Naive B cell (primary cell): ENCODE results near the gene ARHGAP29. TPM values are rescaled to one million over a fixed set of nuclear protein-coding genes. Genes with fewer than 3 reads are reported as not detected.
"Not testable (repeated sequence)": the region's sequence is repeated elsewhere in the genome, so short reads cannot be mapped to it uniquely, and the experiment has no call there.

ENCODE experiments used
- ATAC-seq, 2 donors: fragments of 150-1000 bp; cut with Tn5 transposase; 2 replicates each; pipeline ENCODE4 v1.10.0; 2021; ENCODE audit warnings: low read depth in 2 of 2, mild to moderate bottlenecking in 2 of 2, moderate library complexity in 2 of 2
- DNase-seq: peaks from one replicate; pipeline ENCODE4 v3.0.0; 2022
- H3K27ac Mint-ChIP-seq, 6 donors: one replicate each; pipeline ENCODE4 v1.8.0; 2020 to 2022; ENCODE audit warnings: mild to moderate bottlenecking in 6 of 6, mixed read lengths in 6 of 6, moderate library complexity in 5 of 6, inconsistent platforms in 2 of 6
- H3K27me3 Mint-ChIP-seq, 3 donors: one replicate each; pipeline ENCODE4 v1.8.0; 2021 to 2022; ENCODE audit warnings: mixed read lengths in 3 of 3, mild to moderate bottlenecking in 1 of 3
- H3K36me3 Mint-ChIP-seq, 2 donors: one replicate each; pipeline ENCODE4 v1.8.0; 2020 to 2022; ENCODE audit warnings: mixed read lengths in 2 of 2, inconsistent platforms in 1 of 2, mild to moderate bottlenecking in 1 of 2
- H3K4me1 Mint-ChIP-seq, 3 donors: one replicate each; pipeline ENCODE4 v1.8.0; 2020 to 2022; ENCODE audit warnings: mixed read lengths in 3 of 3, inconsistent platforms in 1 of 3, mild to moderate bottlenecking in 1 of 3, moderate library complexity in 1 of 3
- H3K4me3 Mint-ChIP-seq, 8 donors: one replicate each; pipeline ENCODE4 v1.8.0; 2020 to 2022; ENCODE audit warnings: mild to moderate bottlenecking in 8 of 8, mixed read lengths in 8 of 8, moderate library complexity in 8 of 8, inconsistent platforms in 2 of 8
- H3K9me3 Mint-ChIP-seq, 7 donors: one replicate each; pipeline ENCODE4 v1.8.0; 2020 to 2022; ENCODE audit warnings: mixed read lengths in 7 of 7, mild to moderate bottlenecking in 5 of 7, inconsistent platforms in 2 of 7, moderate library complexity in 1 of 7
- polyA plus RNA-seq, 6 donors: library from polyadenylated mRNA; unstranded; fragments of 300-500 nt; fragmentation: Illumina TruSeq; gene quantifications; one replicate each; pipeline ENCODE4 v1.2.3, GENCODE V29; 2021; ENCODE audit warnings: low read depth in 6 of 6

Gene ARHGAP29
- polyA plus RNA-seq, 6 donors from 2014 or later = not detected

- H3K36me3 Mint-ChIP-seq = no peaks in the 10 kb centered on the region
- no peak for ATAC-seq
These were observed 71.5 kb downstream of the ARHGAP29 start for GRCh38 chr1:94165843-94166242.

GRCh38 chr1:94164885-94165284 is 72.5 kb downstream of the ARHGAP29 start:
- ATAC-seq, DNase-seq, H3K4me3 Mint-ChIP-seq, H3K27ac Mint-ChIP-seq, H3K9me3 Mint-ChIP-seq, H3K36me3 Mint-ChIP-seq, H3K4me1 Mint-ChIP-seq: not testable (repeated sequence)
- H3K27me3 Mint-ChIP-seq = peaks cover 0 to 13% (median 11%) of the 10 kb centered on the region in 3 donors

More at GRCh38 chr1:94165843-94166242, 71.5 kb downstream of the ARHGAP29 start:
- Mint-ChIP-seq H3K9me3 (peaks cover 0 to 4% (median 0%) of the 10 kb centered on the region in 7 donors), H3K4me3 (no peak overlapping the region), H3K27ac (no peak overlapping the region), H3K4me1 (no peaks in the 10 kb centered on the region), H3K27me3 (peaks cover 0 to 13% (median 11%) of the 10 kb centered on the region in 3 donors)
- DNase-seq = no peak

DNA sequence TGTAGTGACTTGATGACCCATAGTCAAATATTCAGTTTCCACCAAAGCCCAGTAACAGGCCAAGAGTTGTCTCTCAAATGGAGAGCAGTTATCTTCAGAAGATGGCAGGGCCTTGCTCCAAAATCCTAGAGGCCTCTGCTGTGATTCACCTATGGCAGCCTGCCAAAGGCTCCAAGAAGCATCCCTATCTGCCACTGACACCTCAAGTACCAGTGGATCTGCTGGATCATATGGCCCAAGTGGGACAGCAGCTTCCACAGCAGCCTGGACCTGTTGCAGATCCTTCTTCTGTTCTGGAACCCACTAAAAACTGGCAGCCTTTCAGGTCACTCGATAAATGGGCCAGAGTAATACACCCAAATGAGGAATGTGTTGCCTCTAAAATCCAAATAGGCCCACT is 73.3 kb downstream of the ARHGAP29 start:
- not testable (repeated sequence) for ATAC-seq, H3K36me3 Mint-ChIP-seq, H3K4me3 Mint-ChIP-seq, DNase-seq, H3K9me3 Mint-ChIP-seq, H3K4me1 Mint-ChIP-seq, H3K27ac Mint-ChIP-seq
- H3K27me3 Mint-ChIP-seq = peaks cover 0 to 13% (median 11%) of the 10 kb centered on the region in 3 donors

GRCh38 chr1:94163249-94163648 is 74.1 kb downstream of the ARHGAP29 start:
- Mint-ChIP-seq H3K27ac (peak overlapping the region in 1 of 6 donors; percentile 42), H3K27me3 (peaks cover 0 to 13% (median 11%) of the 10 kb centered on the region in 3 donors)
- not testable (repeated sequence) for H3K4me1 Mint-ChIP-seq, ATAC-seq, H3K9me3 Mint-ChIP-seq, H3K4me3 Mint-ChIP-seq, H3K36me3 Mint-ChIP-seq, DNase-seq

- H3K36me3 Mint-ChIP-seq = no peaks in the 10 kb centered on the region
- H3K4me1 Mint-ChIP-seq = no peaks in the 10 kb centered on the region
- peaks cover 0 to 5% (median 4%) of the 10 kb centered on the region in 3 donors for H3K27me3 Mint-ChIP-seq
- H3K27ac Mint-ChIP-seq = no peak overlapping the region
- DNase-seq (no peak), ATAC-seq (no peak)
- H3K9me3 Mint-ChIP-seq = peaks cover 0 to 5% (median 0%) of the 10 kb centered on the region in 7 donors
- no peak overlapping the region for H3K4me3 Mint-ChIP-seq
These were observed 76.6 kb downstream of the ARHGAP29 start for GRCh38 chr1:94160811-94161210.

- peaks cover 0 to 5% (median 0%) of the 10 kb centered on the region in 3 donors for H3K27me3 Mint-ChIP-seq
- ATAC-seq = no peak
- no peak overlapping the region for H3K27ac Mint-ChIP-seq
- H3K4me1 Mint-ChIP-seq = peaks cover 0 to 4% (median 0%) of the 10 kb centered on the region in 3 donors
- H3K36me3 Mint-ChIP-seq = no peaks in the 10 kb centered on the region
- H3K9me3 Mint-ChIP-seq = peaks cover 0 to 4% (median 2%) of the 10 kb centered on the region in 7 donors
- H3K4me3 Mint-ChIP-seq = no peak overlapping the region
- DNase-seq = no peak
These were observed 81.2 kb downstream of the ARHGAP29 start for GRCh38 chr1:94156096-94156625.

DNA sequence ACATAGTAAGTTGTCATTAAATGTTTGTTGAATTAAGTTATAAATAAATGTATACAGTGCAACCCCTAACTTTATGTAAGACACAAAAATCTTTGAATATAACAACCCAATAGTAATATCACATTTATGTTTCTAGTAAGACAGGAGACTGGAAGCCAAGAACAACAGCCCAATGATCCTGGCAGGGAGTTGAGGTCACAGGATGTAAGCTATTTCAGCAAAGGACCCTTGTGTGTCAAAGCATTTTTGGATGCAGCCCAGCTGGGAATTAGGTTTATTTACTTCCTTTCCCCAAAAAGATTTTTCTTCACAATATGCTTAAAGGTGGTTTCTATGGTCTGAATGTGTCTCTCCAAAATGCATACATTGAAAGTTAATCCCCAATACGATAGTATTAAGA is 82.4 kb downstream of the ARHGAP29 start:
- Mint-ChIP-seq H3K27ac (no peak overlapping the region), H3K27me3 (peaks cover 0 to 5% (median 0%) of the 10 kb centered on the region in 3 donors), H3K4me1 (peaks cover 0 to 4% (median 0%) of the 10 kb centered on the region in 3 donors), H3K4me3 (no peak overlapping the region), H3K9me3 (peaks cover 0 to 4% (median 0%) of the 10 kb centered on the region in 7 donors), H3K36me3 (no peaks in the 10 kb centered on the region)
- DNase-seq (no peak), ATAC-seq (no peak)

DNA sequence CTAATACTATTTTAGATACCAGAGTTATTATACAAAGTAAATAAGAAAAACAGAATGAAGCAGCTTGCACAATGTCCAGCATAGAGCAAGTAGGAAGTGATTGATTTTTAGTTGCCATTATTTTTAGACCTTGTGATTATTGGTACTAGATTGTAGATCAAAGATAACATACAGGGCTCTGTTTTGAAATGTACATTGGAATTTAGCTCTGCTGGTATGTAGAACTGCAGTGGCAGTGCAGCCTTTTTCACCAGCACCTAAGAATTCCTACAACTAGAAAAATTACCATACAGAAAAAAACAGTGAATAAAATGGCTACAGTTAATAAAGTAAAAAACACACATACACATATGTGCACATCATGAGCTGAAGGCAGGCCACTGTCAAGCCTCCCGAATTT is 84.3 kb downstream of the ARHGAP29 start:
- Mint-ChIP-seq H3K36me3 (no peaks in the 10 kb centered on the region), H3K9me3 (peaks cover 0 to 4% (median 0%) of the 10 kb centered on the region in 7 donors), H3K4me1 (peaks cover 0 to 4% (median 0%) of the 10 kb centered on the region in 3 donors), H3K27ac (no peak overlapping the region), H3K27me3 (peaks cover 0 to 7% (median 5%) of the 10 kb centered on the region in 3 donors), H3K4me3 (no peak overlapping the region)
- DNase-seq (no peak), ATAC-seq (no peak)

DNA sequence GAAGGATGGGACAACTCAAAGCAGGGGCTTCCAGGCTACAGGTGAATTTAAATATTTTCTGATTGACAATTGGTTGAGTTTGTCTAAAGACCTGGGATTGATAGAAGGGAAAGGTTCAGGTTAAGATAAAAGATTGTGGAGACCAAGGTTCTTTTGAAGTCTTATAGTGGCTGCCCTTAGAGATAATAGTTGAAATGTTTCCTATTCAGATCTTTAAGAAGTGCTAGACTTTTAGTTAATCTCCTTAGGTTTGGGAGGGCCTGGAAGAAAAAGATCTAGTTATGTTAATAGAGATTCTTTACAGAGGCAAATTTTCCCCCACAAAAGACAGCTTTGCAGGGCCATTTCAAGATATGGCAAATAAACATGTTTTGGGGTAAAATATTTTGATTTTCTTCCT is 88.2 kb downstream of the ARHGAP29 start:
- not testable (repeated sequence) for DNase-seq, H3K4me3 Mint-ChIP-seq, H3K9me3 Mint-ChIP-seq, ATAC-seq, H3K27me3 Mint-ChIP-seq, H3K4me1 Mint-ChIP-seq, H3K36me3 Mint-ChIP-seq
- peak overlapping the region in 1 of 6 donors; percentile 1 for H3K27ac Mint-ChIP-seq

- H3K27ac Mint-ChIP-seq = no peak overlapping the region
- ATAC-seq (no peak), DNase-seq (no peak)
- no peaks in the 10 kb centered on the region for H3K36me3 Mint-ChIP-seq
- H3K27me3 Mint-ChIP-seq = peaks cover 0 to 7% (median 0%) of the 10 kb centered on the region in 3 donors
- H3K9me3 Mint-ChIP-seq = no peaks in the 10 kb centered on the region
- no peak overlapping the region for H3K4me3 Mint-ChIP-seq
- no peaks in the 10 kb centered on the region for H3K4me1 Mint-ChIP-seq
These were observed 91.1 kb downstream of the ARHGAP29 start for GRCh38 chr1:94146273-94146672.

- Mint-ChIP-seq H3K36me3 (no peaks in the 10 kb centered on the region), H3K4me3 (no peak overlapping the region), H3K27me3 (peaks cover 0 to 7% (median 0%) of the 10 kb centered on the region in 3 donors), H3K9me3 (no peaks in the 10 kb centered on the region), H3K4me1 (no peaks in the 10 kb centered on the region), H3K27ac (no peak overlapping the region)
- ATAC-seq (no peak), DNase-seq (no peak)
These were observed 92.5 kb downstream of the ARHGAP29 start for GRCh38 chr1:94144836-94145235.

GRCh38 chr1:94143809-94144176 is 93.6 kb downstream of the ARHGAP29 start:
- no peaks in the 10 kb centered on the region for H3K27me3 Mint-ChIP-seq
- H3K4me3 Mint-ChIP-seq = no peak overlapping the region
- no peak overlapping the region for H3K27ac Mint-ChIP-seq
- H3K36me3 Mint-ChIP-seq = no peaks in the 10 kb centered on the region
- no peak for DNase-seq
- ATAC-seq = no peak
- H3K4me1 Mint-ChIP-seq = no peaks in the 10 kb centered on the region
- peaks cover 0 to 8% (median 0%) of the 10 kb centered on the region in 7 donors for H3K9me3 Mint-ChIP-seq

DNA sequence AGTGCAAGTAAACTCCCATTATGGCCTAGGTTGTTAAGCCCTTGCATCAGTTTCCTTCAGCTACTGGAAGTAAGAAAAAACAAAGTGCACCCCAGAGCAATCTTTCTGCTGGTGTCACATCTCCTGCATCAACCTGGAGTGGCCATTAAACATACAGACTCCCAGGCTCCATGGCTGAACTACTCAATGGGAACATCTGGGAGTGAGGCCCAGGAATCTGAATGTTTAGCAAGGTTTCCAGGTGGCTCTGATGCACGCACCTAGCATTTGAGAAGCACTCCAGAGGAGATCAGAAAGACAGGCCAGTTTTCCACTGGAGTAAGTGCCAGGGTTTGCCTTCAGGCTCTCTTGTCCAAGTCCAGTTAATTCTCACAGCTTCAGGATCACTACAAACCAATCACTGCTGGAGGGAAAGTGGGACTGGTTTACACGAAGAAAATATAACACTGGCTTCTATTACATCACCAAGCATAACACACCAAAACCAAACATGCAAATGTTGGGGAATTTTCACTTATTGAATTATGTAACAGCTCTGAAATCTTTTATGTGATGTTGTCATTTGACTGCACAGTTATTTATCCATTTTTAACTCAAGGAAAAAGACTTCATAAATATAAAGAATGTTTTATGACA is 94.1 kb downstream of the ARHGAP29 start:
- Mint-ChIP-seq H3K9me3 (peaks cover 0 to 11% (median 0%) of the 10 kb centered on the region in 7 donors), H3K27me3 (no peaks in the 10 kb centered on the region), H3K4me1 (no peaks in the 10 kb centered on the region), H3K27ac (no peak overlapping the region), H3K4me3 (no peak overlapping the region), H3K36me3 (no peaks in the 10 kb centered on the region)
- ATAC-seq = no peak
- no peak for DNase-seq

DNA sequence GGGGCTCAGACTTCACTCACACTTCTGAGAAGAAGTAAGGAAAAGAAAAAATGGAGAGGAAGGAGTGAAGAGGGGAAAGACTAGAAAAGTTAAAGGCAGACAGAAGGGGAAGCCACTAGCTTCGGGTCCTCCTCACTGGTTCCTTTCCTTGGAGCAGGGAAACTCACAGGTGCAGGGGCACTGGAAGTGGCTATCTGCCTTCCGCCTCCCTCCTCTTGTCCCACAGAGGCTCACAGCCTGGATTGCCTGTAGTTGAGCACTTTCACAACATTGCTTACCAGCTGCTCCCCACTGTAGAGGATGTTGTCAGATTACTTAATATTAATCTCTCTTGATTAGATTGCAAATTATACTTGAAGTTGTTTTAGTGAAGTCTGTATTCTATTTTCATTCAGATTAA is 94.8 kb downstream of the ARHGAP29 start:
- Mint-ChIP-seq H3K4me3 (no peak overlapping the region), H3K4me1 (no peaks in the 10 kb centered on the region), H3K36me3 (no peaks in the 10 kb centered on the region), H3K27me3 (no peaks in the 10 kb centered on the region), H3K9me3 (peaks cover 0 to 11% (median 0%) of the 10 kb centered on the region in 7 donors), H3K27ac (no peak overlapping the region)
- no peak for DNase-seq
- ATAC-seq = no peak
